Adrenal gland (tissue), 5 donors: ENCODE measurements around the gene FBXL14.

Source experiments
- CTCF ChIP-seq, 6 experiments: fragments of 450-650 bp in 4 of 6; fragments of 200-600 bp in 2 of 6; sonication (generic) in 1 of 6; IDR thresholded peaks; 1 replicate in 5 of 6; 2 replicates in 1 of 6; pipeline versions ENCODE4 v1.5.1 to v1.8.0; 2016 to 2021; ENCODE audit warnings: antibody characterized with exemption in 6 of 6, mild to moderate bottlenecking in 2 of 6, moderate library complexity in 1 of 6
- POLR2A ChIP-seq, 2 donors: fragments of 450-650 bp; IDR thresholded peaks; one replicate each; pipeline ENCODE4 v1.6.1; 2017; ENCODE audit warnings: antibody characterized with exemption in 2 of 2, mild to moderate bottlenecking in 2 of 2, moderate library complexity in 1 of 2
- donor health status: DM: no; HTN: no; CAD: no.

DNA sequence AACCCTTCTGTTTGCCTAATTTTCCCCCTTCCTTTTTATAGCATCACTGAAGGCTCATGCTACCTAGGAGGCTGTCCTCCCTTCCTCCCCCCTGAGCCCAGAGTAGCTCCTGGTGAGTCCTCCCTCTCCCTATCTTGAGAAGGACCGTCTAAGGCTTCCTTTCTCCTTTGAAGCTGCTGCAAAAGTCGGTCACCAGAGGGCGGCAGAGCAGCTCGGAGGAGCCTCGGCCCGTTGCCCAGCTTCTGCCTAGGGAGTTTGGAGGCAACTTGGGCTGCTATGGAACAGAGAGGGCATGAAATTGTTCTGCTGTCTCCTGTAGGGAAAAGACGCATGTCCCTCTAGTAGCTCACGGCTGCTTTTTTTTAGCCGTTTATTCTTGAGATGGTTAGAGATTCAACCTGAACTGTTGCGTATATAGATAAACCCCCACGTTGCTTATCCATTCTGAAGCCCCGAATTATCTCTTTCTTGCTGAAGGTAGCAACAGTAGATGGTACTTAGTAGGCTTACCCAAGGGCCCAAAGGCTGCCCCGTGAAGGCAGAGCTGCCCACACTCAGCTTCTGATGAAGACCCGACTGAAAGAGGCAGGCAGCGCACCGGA lies 40.3 kb upstream of the FBXL14 start:
- TF ChIP-seq CTCF (IDR thresholded peaks at IDR 0.05) (peak; percentile 67 to 81 (median 74)), POLR2A (IDR thresholded peaks at IDR 0.05) (no peak)
